Measurements from ENCODE around the gene TEAD1. TPM values are rescaled to one million over a fixed set of nuclear protein-coding genes. Genes with fewer than 3 reads are reported as not detected.

TEAD1 gene
- total and polyA plus RNA-seq, 10 of the 15 experiments (the other 5 are each of a cell fraction or from before 2014, with no cell fraction given): 0.01 to 0.59 (median 0.04) TPM; not detected in 6

GRCh38 chr11:12800871-12801270 lies 126.7 kb downstream of the TEAD1 start (continued):
- no peak for TF ChIP-seq MLLT1 (IDR thresholded peaks at IDR 0.05)
- no peak for TF ChIP-seq USF1 (IDR thresholded peaks at IDR 0.05; ENCODE audit: borderline replicate concordance, extremely low read length, insufficient read depth, low read depth, low read length)
- TF ChIP-seq SMAD1 (IDR thresholded peaks at IDR 0.05; ENCODE audit: low read depth, partially characterized antibody): no peak

GRCh38 chr11:12801976-12802375 lies 127.8 kb downstream of the TEAD1 start:
- H3K4me1 ChIP-seq (ENCODE audit: control insufficient read depth, insufficient read depth, low read length): no peaks in the 10 kb centered on the region
- TF ChIP-seq ZBTB11 (CRISPR knock-in tag; IDR thresholded peaks at IDR 0.05): no peak
- H3K9me3 ChIP-seq (replicated peaks; ENCODE audit: control insufficient read depth, insufficient read depth, low read length): no peaks in the 10 kb centered on the region
- no peak overlapping the region for H3K4me3 ChIP-seq
- no peak overlapping the region for H3K9ac ChIP-seq (ENCODE audit: control insufficient read depth, insufficient read depth, low read length)
- H3K4me2 ChIP-seq (ENCODE audit: control insufficient read depth, insufficient read depth): no peak overlapping the region
- no peak overlapping the region for H2AFZ ChIP-seq (ENCODE audit: control insufficient read depth, low read depth, low read length)
- ATAC-seq (no peak), DNase-seq (ENCODE audit: low read depth, low spot score) (no peak), FAIRE-seq (no peak)
- intact Hi-C loops (cut with micrococcal nuclease; ENCODE audit: unreplicated experiment) (no loop called here), in situ Hi-C loops (cut with MboI) (no loop called here)
- H3K79me2 ChIP-seq (ENCODE audit: control insufficient read depth, insufficient read depth, low read length): no peaks in the 10 kb centered on the region
- 0% methylated on average over 1 of the region's 1 CpG for WGBS (ENCODE audit: insufficient coverage, insufficient replicate concordance, low lambda C conversion rate, missing lambda C conversion rate)
- no peaks in the 10 kb centered on the region for H3K36me3 ChIP-seq (ENCODE audit: control insufficient read depth in 2 of 2, insufficient read depth in 2 of 2, low read length in 1 of 2)
- ChIA-PET SMC1A (ENCODE audit: uncharacterized antibody, unreplicated experiment) (no interaction called here), POLR2A (no interaction called here), RAD21 (ENCODE audit: unreplicated experiment) (no interaction called here), CTCF (no interaction called here)
- no TSS peak for BruUV-seq (replicated peaks)
- no peaks in the 10 kb centered on the region for H4K20me1 ChIP-seq (ENCODE audit: control insufficient read depth, insufficient read depth)
- no peak overlapping the region for H3K27ac ChIP-seq (ENCODE audit: control insufficient read depth, insufficient read depth)
- H3K27me3 ChIP-seq (replicated peaks in 1 of 2; ENCODE audit: control insufficient read depth in 2 of 2, insufficient read depth in 2 of 2, low read length in 1 of 2): peaks cover 0 to 1% of the 10 kb centered on the region in 2 experiments; a peak in 3 of 4 replicates
